ENCODE results near the gene EEF1AKMT4. TPM values are rescaled to one million over a fixed set of nuclear protein-coding genes. Genes with fewer than 3 reads are reported as not detected.

Gene EEF1AKMT4
- polyA plus RNA-seq, 2 of the 4 experiments (the other 2 are of a cell fraction) = 9.8 to 12.7 TPM

DNA sequence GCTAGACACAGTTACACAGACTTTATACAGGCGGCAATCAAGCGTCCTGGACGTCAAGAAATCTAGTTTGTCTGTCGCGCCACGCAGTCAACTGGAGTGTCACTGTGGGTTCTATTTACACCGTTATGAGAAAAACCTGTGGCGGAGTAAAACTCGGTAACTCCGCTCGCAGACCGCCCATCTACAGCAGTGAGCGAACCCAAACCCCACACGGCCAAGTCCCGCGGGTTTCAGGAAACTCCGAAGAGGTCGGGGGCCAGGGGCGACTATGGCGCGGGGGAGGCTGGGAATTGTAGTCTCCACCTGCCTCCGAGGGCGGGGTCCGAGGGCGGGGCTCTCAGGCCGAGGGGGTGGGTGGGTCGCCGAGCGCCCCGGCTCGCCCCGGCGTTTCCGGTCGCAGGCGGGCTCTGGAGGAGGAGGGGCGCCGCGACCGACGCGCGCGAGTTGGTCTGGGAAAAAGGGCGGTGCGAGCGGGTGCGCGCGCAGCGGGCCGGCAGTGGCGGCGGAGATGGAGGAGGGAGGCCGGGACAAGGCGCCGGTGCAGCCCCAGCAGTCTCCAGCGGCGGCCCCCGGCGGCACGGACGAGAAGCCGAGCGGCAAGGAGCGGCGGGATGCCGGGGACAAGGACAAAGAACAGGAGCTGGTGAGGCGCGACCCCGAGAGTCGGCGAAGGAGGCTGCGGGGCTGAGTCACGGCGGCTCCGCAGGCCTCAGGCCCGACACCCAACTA, 49.5 kb downstream of the EEF1AKMT4 start, which contains the start of gene PSMD2 (continued):
- TF ChIP-seq FOSL2 (IDR thresholded peaks at IDR 0.05) = no peak
- peak; percentile 13; the same call in 1 of the 2 replicates for TF ChIP-seq FOSL2 (CRISPR knock-in tag; IDR thresholded peaks at IDR 0.05)
- TF ChIP-seq, protein P1, sequence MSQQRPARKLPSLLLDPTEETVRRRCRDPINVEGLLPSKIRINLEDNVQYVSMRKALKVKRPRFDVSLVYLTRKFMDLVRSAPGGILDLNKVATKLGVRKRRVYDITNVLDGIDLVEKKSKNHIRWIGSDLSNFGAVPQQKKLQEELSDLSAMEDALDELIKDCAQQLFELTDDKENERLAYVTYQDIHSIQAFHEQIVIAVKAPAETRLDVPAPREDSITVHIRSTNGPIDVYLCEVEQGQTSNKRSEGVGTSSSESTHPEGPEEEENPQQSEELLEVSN (IDR thresholded peaks at IDR 0.05; ENCODE audit: borderline replicate concordance, low read depth) = no peak
- TF ChIP-seq KDM5A (IDR thresholded peaks at IDR 0.05) = peak; percentile 62; the same call in 1 of the 2 replicates
- no peak for TF ChIP-seq HOXB5 (CRISPR knock-in tag; IDR thresholded peaks at IDR 0.05)
- TF ChIP-seq TFCP2L1 (CRISPR knock-in tag; IDR thresholded peaks at IDR 0.05) = no peak
- no peak for TF ChIP-seq CHD4 (IDR thresholded peaks at IDR 0.05; ENCODE audit: borderline replicate concordance)
- TF ChIP-seq PHF8 (IDR thresholded peaks at IDR 0.05; ENCODE audit: borderline replicate concordance, low read depth) = peak; percentile 39; the same call in 1 of the 2 replicates
- TF ChIP-seq EHF (CRISPR knock-in tag; IDR thresholded peaks at IDR 0.05) = no peak
- no peak for TF ChIP-seq ESRRA (IDR thresholded peaks at IDR 0.05; ENCODE audit: borderline replicate concordance, low read length)
- no peak for TF ChIP-seq RCOR1 (IDR thresholded peaks at IDR 0.05; ENCODE audit: low read depth, low read length)
- TF ChIP-seq CBX2 (IDR thresholded peaks at IDR 0.05; ENCODE audit: borderline replicate concordance, low read depth) = no peak
- no peak for TF ChIP-seq ZNF302 (CRISPR knock-in tag; IDR thresholded peaks at IDR 0.05)
- no peak for TF ChIP-seq MAZ (IDR thresholded peaks at IDR 0.05; ENCODE audit: borderline replicate concordance, low read depth, low read length)
- TF ChIP-seq, protein P2, sequence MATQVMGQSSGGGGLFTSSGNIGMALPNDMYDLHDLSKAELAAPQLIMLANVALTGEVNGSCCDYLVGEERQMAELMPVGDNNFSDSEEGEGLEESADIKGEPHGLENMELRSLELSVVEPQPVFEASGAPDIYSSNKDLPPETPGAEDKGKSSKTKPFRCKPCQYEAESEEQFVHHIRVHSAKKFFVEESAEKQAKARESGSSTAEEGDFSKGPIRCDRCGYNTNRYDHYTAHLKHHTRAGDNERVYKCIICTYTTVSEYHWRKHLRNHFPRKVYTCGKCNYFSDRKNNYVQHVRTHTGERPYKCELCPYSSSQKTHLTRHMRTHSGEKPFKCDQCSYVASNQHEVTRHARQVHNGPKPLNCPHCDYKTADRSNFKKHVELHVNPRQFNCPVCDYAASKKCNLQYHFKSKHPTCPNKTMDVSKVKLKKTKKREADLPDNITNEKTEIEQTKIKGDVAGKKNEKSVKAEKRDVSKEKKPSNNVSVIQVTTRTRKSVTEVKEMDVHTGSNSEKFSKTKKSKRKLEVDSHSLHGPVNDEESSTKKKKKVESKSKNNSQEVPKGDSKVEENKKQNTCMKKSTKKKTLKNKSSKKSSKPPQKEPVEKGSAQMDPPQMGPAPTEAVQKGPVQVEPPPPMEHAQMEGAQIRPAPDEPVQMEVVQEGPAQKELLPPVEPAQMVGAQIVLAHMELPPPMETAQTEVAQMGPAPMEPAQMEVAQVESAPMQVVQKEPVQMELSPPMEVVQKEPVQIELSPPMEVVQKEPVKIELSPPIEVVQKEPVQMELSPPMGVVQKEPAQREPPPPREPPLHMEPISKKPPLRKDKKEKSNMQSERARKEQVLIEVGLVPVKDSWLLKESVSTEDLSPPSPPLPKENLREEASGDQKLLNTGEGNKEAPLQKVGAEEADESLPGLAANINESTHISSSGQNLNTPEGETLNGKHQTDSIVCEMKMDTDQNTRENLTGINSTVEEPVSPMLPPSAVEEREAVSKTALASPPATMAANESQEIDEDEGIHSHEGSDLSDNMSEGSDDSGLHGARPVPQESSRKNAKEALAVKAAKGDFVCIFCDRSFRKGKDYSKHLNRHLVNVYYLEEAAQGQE (IDR thresholded peaks at IDR 0.05) = peak; percentile 75
- no peak for TF ChIP-seq MYC (IDR thresholded peaks at IDR 0.05; ENCODE audit: borderline replicate concordance, low read length)
- TF ChIP-seq POLR2A (IDR thresholded peaks at IDR 0.05; ENCODE audit: low read length) = peak; percentile 71
- no peak for TF ChIP-seq SMC3 (IDR thresholded peaks at IDR 0.05)
- no peak for TF ChIP-seq BHLHE40 (IDR thresholded peaks at IDR 0.05; ENCODE audit: low read depth, low read length)
- TF ChIP-seq NR3C1 (IDR thresholded peaks at IDR 0.05) = no peak
- TF ChIP-seq ZFP36 (IDR thresholded peaks at IDR 0.05; ENCODE audit: borderline replicate concordance, partially characterized antibody) = no peak
- TF ChIP-seq GATA3 (IDR thresholded peaks at IDR 0.05; ENCODE audit: borderline replicate concordance) = no peak
- peak; percentile 25 to 62; a peak in 2 of 5 replicates for TF ChIP-seq JUN (IDR thresholded peaks at IDR 0.05)
- TF ChIP-seq, protein P3, sequence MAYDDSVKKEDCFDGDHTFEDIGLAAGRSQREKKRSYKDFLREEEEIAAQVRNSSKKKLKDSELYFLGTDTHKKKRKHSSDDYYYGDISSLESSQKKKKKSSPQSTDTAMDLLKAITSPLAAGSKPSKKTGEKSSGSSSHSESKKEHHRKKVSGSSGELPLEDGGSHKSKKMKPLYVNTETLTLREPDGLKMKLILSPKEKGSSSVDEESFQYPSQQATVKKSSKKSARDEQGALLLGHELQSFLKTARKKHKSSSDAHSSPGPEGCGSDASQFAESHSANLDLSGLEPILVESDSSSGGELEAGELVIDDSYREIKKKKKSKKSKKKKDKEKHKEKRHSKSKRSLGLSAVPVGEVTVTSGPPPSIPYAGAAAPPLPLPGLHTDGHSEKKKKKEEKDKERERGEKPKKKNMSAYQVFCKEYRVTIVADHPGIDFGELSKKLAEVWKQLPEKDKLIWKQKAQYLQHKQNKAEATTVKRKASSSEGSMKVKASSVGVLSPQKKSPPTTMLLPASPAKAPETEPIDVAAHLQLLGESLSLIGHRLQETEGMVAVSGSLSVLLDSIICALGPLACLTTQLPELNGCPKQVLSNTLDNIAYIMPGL (CRISPR knock-in tag; IDR thresholded peaks at IDR 0.05; ENCODE audit: borderline replicate concordance) = no peak
- TF ChIP-seq, protein P4, sequence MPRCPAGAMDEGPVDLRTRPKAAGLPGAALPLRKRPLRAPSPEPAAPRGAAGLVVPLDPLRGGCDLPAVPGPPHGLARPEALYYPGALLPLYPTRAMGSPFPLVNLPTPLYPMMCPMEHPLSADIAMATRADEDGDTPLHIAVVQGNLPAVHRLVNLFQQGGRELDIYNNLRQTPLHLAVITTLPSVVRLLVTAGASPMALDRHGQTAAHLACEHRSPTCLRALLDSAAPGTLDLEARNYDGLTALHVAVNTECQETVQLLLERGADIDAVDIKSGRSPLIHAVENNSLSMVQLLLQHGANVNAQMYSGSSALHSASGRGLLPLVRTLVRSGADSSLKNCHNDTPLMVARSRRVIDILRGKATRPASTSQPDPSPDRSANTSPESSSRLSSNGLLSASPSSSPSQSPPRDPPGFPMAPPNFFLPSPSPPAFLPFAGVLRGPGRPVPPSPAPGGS (IDR thresholded peaks at IDR 0.05) = peak; percentile 73; the same call in 2 of the 3 replicates
- TF ChIP-seq NPAS2 (CRISPR knock-in tag; IDR thresholded peaks at IDR 0.05; ENCODE audit: borderline replicate concordance) = no peak
- TF ChIP-seq EP300 (IDR thresholded peaks at IDR 0.05) = no peak
